NCI-H82 (cell line): Measurements from ENCODE around the gene RSPH3.
"Not testable (repeated sequence)": the region's sequence is repeated elsewhere in the genome, so short reads cannot be mapped to it uniquely, and the experiment has no call there.

ENCODE experiments used
- DNase-seq: peaks from one replicate; lab custom pipeline; 2025; lab: John Stamatoyannopoulos, UW

Gene RSPH3

GRCh38 chr6:158999666-159000403 lies at the start of gene RSPH3:
Gene RSPH3 (minus strand): TSS chr6:159000202. CDS start chr6:158999550, 652 bp downstream.
- DNase-seq = peak; percentile 99

GRCh38 chr6:159047891-159048685 lies 48.1 kb upstream of the RSPH3 start:
- DNase-seq = peak; percentile 40

GRCh38 chr6:159045801-159046200 lies 45.8 kb upstream of the RSPH3 start:
- DNase-seq = no peak

GRCh38 chr6:159044899-159045727 lies 45.1 kb upstream of the RSPH3 start, which contains the start of gene TAGAP:
Gene TAGAP (minus strand): TSS chr6:159044991. CDS start chr6:159044146, 845 bp downstream.
- peak; percentile 5 for DNase-seq

GRCh38 chr6:159043947-159044346 lies 43.9 kb upstream of the RSPH3 start:
- DNase-seq = no peak

GRCh38 chr6:159043251-159043650 lies 43.2 kb upstream of the RSPH3 start:
- DNase-seq = no peak

GRCh38 chr6:159042826-159043181 lies 42.8 kb upstream of the RSPH3 start:
- no peak for DNase-seq

GRCh38 chr6:159042003-159042825 lies 42.2 kb upstream of the RSPH3 start:
- peak; percentile 84 for DNase-seq

- DNase-seq = no peak
Observed at GRCh38 chr6:159041181-159041580, 41.2 kb upstream of the RSPH3 start.

GRCh38 chr6:159039885-159040258 lies 39.9 kb upstream of the RSPH3 start:
- DNase-seq = no peak

- DNase-seq = no peak
Observed at GRCh38 chr6:159038914-159039884, 39.2 kb upstream of the RSPH3 start.

GRCh38 chr6:159038318-159038717 lies 38.3 kb upstream of the RSPH3 start:
- DNase-seq = not testable (repeated sequence)

GRCh38 chr6:159037756-159038290 lies 37.8 kb upstream of the RSPH3 start:
- peak; percentile 27 for DNase-seq

- no peak for DNase-seq
Observed at GRCh38 chr6:159036673-159037072, 36.7 kb upstream of the RSPH3 start.

- no peak for DNase-seq
Observed at GRCh38 chr6:159035891-159036290, 35.9 kb upstream of the RSPH3 start.

- DNase-seq = no peak
Observed at GRCh38 chr6:159033160-159034049, 33.4 kb upstream of the RSPH3 start.

- no peak for DNase-seq
Observed at GRCh38 chr6:159031846-159032245, 31.8 kb upstream of the RSPH3 start.

GRCh38 chr6:159030168-159030567 lies 30.2 kb upstream of the RSPH3 start:
- no peak for DNase-seq

GRCh38 chr6:159025224-159025623 lies 25.2 kb upstream of the RSPH3 start:
- DNase-seq = not testable (repeated sequence)
